GM18519 (cell line): ENCODE results near the gene TGM1.
"Not testable (repeated sequence)": the region's sequence is repeated elsewhere in the genome, so short reads cannot be mapped to it uniquely, and the experiment has no call there.

Source experiments
- ATAC-seq: cut with Tn5 transposase; IDR thresholded peaks from one replicate; pipeline ENCODE4 v1.9.1; 2021; ENCODE audit warnings: mild to moderate bottlenecking, moderate library complexity; ENCODE audit not compliant: unreplicated experiment, low FRiP score

The TGM1 gene

GRCh38 chr14:24235804-24236688, 26.9 kb downstream of the TGM1 start:
- ATAC-seq = no peak

DNA sequence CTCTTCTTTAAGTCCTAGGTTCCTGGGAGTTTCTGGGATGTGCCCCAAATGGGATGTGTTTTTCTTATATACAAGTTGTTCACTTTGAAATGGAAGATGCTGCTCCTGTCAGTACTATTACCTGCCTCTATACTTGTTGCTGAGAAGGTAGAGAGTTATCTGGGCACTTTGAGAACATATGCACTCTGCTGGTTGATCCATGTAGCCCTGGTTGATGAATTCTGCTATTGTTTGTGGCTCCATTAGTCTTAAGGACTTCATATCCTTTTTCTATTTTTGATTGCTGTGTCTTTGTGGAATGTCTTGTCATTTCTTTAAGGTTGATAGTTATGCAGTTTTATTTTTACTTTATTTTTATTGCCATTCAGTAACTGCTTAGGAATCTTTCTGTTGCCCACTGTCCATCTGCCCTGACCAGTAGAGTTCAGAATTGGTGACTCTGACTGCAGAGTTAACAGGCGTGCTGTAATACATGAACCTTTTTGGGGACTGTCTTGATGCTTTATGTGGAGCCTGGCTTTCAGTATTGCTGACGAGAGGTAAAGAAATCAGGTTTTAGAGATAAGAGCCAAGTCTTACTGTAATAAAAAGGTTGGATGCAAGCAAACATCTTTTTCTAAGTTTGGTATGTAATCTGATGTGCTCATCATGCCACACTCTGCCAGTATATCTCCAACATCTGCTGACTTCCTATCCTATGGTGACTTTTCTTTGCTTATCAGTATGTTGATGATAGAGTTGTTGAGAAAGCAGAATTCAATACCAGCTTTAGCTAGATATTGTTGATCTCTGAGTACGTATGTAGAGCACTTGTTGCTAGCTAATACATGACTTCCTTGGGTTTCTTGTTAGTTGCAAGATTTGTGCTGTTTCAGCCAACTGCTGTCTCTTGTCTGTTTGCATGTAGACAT, 28.6 kb downstream of the TGM1 start:
- ATAC-seq = no peak

- no peak for ATAC-seq
Observed at GRCh38 chr14:24233538-24233866, 29.5 kb downstream of the TGM1 start.

- ATAC-seq = no peak
Observed at GRCh38 chr14:24232645-24233537, 30.1 kb downstream of the TGM1 start, which contains the start of gene GMPR2. Gene GMPR2 (plus strand): TSS chr14:24232929. CDS start chr14:24233254, 325 bp downstream.

- ATAC-seq = peak; percentile 61
Observed at GRCh38 chr14:24232121-24232644, 30.8 kb downstream of the TGM1 start, which contains the start of gene NEDD8. Gene NEDD8 (minus strand): TSS chr14:24232367. CDS start chr14:24232267, 100 bp downstream.

DNA sequence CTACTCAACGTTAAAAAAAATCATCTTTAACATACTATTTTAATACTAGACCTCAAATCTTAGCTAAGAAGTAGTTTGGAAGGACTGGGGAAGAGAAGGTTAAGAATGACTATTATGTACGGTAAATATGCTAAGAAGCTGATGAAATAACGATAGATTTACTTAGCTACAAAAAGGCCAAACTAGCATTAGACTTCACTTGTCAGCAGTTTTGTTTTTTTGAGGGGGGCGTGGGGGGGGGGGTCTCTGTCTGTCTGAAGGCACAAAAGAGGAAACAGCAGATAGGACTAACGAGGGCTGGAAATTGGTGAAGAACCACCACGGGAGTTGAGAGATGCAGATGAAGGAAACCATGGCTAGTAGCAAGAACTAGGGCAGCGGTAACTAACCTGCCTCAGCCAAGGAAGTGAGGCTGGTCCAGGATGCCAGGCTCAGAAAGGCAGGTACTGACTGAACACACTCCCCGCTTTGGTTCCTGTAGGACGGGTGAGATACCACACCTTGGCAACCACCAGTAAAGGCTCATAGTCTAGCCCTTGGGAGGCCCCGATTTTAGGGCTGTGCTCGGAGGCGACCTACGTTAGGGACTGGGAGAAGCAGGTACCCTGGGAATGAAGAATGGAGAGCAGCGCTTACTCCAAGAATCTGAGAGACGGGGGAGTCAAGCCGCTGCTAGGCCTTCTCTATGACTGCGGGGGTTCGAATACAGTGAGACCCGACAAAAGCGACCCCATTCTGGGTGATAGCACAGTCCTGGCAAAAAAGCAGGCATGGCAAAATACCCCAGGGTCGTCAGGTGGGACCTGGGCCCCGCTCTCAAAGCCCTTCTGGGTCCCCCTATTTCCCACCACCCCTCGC, 31.5 kb downstream of the TGM1 start:
- no peak for ATAC-seq

- no peak for ATAC-seq
Observed at GRCh38 chr14:24228902-24229301, 34.1 kb downstream of the TGM1 start.

- ATAC-seq = no peak
Observed at GRCh38 chr14:24226473-24226872, 36.5 kb downstream of the TGM1 start.

DNA sequence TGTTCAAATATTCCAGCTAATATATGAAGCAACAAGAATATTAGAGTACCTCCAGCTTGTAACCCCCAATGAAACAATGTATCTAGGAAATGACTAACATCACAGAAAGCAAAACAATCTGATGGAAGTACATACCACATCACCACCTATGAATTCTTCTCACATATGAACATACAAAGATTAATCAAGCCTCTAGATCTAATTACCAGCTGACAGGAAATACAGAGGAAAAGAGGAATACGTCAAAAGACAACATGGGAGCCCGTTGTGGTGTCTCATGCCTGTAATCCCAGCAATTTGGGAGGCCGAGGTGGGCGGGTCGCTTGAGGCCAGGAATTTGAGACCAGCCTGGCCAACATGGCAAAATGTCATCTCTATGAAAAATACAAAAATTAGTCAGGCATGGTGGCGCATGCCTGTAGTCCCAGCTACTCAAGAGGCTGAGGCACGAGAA, 38.3 kb downstream of the TGM1 start:
- no peak for ATAC-seq

- ATAC-seq = not testable (repeated sequence)
Observed at GRCh38 chr14:24222987-24223386, 40.0 kb downstream of the TGM1 start.

GRCh38 chr14:24219521-24219920, 43.5 kb downstream of the TGM1 start:
- ATAC-seq = no peak

- no peak for ATAC-seq
Observed at GRCh38 chr14:24219080-24219479, 43.9 kb downstream of the TGM1 start.

DNA sequence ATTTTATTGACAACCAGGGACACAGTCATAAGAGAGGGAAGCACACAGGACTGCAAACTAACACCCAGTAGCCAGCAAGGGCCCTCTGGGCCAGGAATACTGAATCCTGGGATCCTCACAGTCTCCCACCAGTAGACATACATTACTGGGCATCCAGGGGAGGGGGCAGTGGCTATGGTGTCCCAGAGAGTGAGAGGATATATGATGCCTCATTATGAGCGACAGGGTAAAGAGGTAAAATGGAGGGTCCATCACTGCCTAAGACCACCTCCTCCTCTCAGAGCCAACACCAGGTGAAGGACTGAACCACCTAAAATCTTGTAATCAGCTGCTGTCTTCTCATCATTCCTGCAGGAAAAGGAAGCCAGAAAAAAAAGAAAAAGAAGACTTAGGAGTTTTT, 46.1 kb downstream of the TGM1 start:
- not testable (repeated sequence) for ATAC-seq

DNA sequence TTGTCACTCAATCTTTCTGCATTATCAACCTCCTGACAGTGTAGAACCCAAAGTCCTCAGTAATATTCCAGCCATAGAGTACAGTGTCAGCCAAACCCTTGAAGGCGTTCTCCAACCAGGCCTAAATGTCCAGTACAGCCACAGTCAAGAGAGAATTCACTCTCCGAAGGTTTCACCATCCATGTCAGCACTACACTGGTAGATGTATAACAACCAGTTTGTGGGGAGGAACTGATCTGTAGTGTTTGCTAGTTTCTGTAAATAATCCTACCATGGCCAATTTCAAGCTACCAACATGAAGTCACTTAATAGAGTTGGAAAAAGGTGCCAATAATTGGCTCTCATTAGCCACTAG, 46.7 kb downstream of the TGM1 start:
- ATAC-seq = no peak

GRCh38 chr14:24215495-24216344, 47.3 kb downstream of the TGM1 start, which contains the start of gene MDP1:
Gene MDP1 (minus strand): TSS chr14:24216066. CDS start chr14:24215955, 111 bp downstream.
- peak; percentile 51 for ATAC-seq

DNA sequence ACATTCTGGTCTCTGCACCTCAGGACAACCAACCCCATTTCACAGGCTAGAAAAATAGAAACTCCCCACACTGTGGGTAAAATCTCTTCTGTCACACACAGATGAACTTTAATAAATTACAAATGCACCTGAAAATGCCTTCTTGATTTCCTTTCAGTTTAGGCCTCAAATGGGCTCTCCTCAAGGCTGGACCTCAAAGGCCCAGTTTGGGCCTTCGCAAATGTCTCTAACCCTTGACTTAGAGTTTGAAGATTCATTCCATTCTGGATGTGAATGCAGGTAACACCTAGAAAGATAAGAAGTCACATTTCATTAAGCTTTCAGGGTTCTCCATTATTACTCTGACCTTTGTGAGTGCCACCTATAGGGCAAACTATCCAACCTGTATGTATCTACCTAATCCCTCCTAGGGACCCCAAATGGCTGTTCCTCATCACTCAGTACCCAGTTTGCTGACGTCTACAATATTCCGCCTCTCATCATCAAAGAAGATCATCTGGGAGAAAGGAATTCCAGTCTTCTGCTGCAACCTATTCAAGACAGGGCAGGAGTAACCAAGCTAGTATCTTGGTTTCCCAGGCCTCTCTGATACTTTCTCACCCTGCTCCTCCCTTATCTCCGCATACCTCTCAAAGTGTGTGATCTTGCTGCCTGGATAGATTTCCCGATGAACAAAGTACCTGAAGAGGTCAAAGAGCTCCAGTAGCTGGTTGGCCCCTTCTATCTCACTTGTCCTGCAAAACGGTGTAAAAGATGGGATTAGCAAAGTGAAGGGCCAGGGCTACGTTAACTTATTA, 48.9 kb downstream of the TGM1 start:
- ATAC-seq = no peak
